OCI-M1 (cell line): ENCODE results near the gene MFSD6.

Source experiments
- DNase-seq: peaks from one replicate; lab custom pipeline; 2025; lab: John Stamatoyannopoulos, UW

The MFSD6 gene

GRCh38 chr2:190440113-190440512, 32.0 kb downstream of the MFSD6 start:
- DNase-seq, result no peak

GRCh38 chr2:190441564-190441963, 33.4 kb downstream of the MFSD6 start:
- no peak for DNase-seq

- no peak for DNase-seq
Observed at GRCh38 chr2:190443055-190443454, 34.9 kb downstream of the MFSD6 start.

- DNase-seq, result no peak
Observed at GRCh38 chr2:190443778-190444481, 35.8 kb downstream of the MFSD6 start.

- DNase-seq, result no peak
Observed at GRCh38 chr2:190444976-190445375, 36.8 kb downstream of the MFSD6 start.

- DNase-seq, result no peak
Observed at GRCh38 chr2:190446193-190446592, 38.0 kb downstream of the MFSD6 start.

GRCh38 chr2:190446750-190447516, 38.8 kb downstream of the MFSD6 start:
- no peak for DNase-seq

GRCh38 chr2:190447766-190448165, 39.6 kb downstream of the MFSD6 start:
- no peak for DNase-seq

GRCh38 chr2:190449925-190450324, 41.8 kb downstream of the MFSD6 start:
- DNase-seq, result no peak

- no peak for DNase-seq
Observed at GRCh38 chr2:190450363-190450762, 42.2 kb downstream of the MFSD6 start.

- no peak for DNase-seq
Observed at GRCh38 chr2:190451561-190452176, 43.5 kb downstream of the MFSD6 start.

- DNase-seq, result peak; percentile 26
Observed at GRCh38 chr2:190452433-190452832, 44.3 kb downstream of the MFSD6 start.

GRCh38 chr2:190454795-190455194, 46.6 kb downstream of the MFSD6 start:
- DNase-seq, result no peak

GRCh38 chr2:190455358-190456095, 47.4 kb downstream of the MFSD6 start:
- no peak for DNase-seq

- DNase-seq, result no peak
Observed at GRCh38 chr2:190456833-190457232, 48.7 kb downstream of the MFSD6 start.

- DNase-seq, result no peak
Observed at GRCh38 chr2:190457256-190457655, 49.1 kb downstream of the MFSD6 start.

GRCh38 chr2:190458352-190459107, 50.4 kb downstream of the MFSD6 start:
- no peak for DNase-seq

GRCh38 chr2:190459881-190460280, 51.7 kb downstream of the MFSD6 start:
- peak; percentile 92 for DNase-seq

GRCh38 chr2:190460487-190460886, 52.3 kb downstream of the MFSD6 start:
- peak; percentile 65 for DNase-seq

- no peak for DNase-seq
Observed at GRCh38 chr2:190462181-190462580, 54.0 kb downstream of the MFSD6 start.

- DNase-seq, result peak; percentile 73
Observed at GRCh38 chr2:190462611-190463010, 54.5 kb downstream of the MFSD6 start.

GRCh38 chr2:190465060-190465459, 56.9 kb downstream of the MFSD6 start:
- peak; percentile 43 for DNase-seq
